ENCODE results near the gene ZKSCAN5. TPM values are rescaled to one million over a fixed set of nuclear protein-coding genes. Genes with fewer than 3 reads are reported as not detected.

Gene ZKSCAN5
- total and polyA plus RNA-seq, 2 of the 8 experiments (the other 6 are each of a cell fraction or from before 2014, with no cell fraction given), result 5.3 to 13.5 TPM

DNA sequence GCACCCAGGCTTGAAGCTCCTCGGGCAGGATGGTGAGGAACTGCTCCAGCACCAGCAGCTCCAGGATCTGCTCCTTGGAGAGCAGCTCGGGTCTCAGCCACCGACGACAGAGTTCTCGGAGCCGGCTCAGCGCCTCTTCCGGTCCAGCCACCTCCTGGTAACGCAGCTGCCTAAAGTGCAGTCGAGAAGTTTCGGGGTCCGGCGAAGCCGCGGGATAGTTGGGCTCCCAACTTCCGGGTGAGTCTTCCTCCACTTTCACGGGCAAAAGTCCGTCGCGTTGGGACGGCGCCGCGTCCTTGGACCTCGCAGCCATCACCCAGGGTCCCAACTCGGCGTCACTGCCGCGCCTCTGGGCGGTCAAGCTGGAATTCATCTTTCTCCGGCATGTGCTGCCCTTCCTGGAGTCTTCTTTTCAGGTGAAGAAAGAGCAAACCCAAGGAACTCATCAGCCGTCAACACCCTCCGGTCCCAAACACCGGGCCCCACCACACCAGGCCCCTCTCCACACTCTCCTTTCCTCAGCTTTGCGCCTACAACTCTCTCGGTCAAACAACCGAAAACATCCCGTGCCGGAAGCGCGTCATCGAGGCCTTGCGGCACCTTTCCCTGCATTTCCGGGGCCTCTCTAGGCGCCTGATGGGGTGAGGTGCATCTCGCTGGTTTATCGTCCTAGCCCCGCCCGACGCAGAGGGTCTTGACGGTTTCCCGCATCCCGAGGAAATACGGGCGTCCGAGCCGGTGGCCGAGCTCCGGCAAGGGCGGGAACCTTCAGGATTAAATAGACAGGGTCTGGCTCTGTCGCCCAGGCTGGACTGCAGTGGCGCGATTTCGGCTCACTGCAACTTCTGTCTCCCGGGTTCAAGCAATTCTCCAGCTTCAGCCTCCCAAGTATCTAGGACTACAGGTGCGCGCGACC lies 4.5 kb upstream of the ZKSCAN5 start, which contains the start of gene ZNF394:
ZNF394 (minus strand) TSS at position 561 of the 916 bp plus-strand sequence; CDS start at position 373, 188 bp downstream.
- Histone ChIP-seq H3K18ac (ENCODE audit: extremely low read depth, low read length) (no peak within 1 kb of the TSS; the same call in 1 of the 2 replicates), H4K8ac (ENCODE audit: extremely low read depth, insufficient read depth, low read length) (peak within 1 kb of the TSS; percentile 99; the same call in 1 of the 2 replicates), H2BK5ac (ENCODE audit: low read depth, low read length) (peak within 1 kb of the TSS; percentile 93), H3K36me3 (ENCODE audit: control insufficient read depth in 2 of 4, insufficient read depth in 4 of 4, low read length in 3 of 4) (peaks cover 0 to 15% (median 5%) of the 10 kb centered on the region in 4 experiments; a peak in 4 of 8 replicates), H2BK120ac (replicated peaks; ENCODE audit: low read depth, low read length) (no peak within 1 kb of the TSS), H4K20me1 (replicated peaks in 1 of 2; ENCODE audit: control insufficient read depth in 1 of 2, insufficient read depth in 2 of 2, low read length in 2 of 2) (peaks cover 5 to 12% of the 10 kb centered on the region in 2 experiments), H3K27me3 (replicated peaks in 1 of 4; ENCODE audit: control insufficient read depth in 3 of 4, extremely low read depth in 1 of 4, insufficient read depth in 3 of 4, low read length in 3 of 4) (no peaks in the 10 kb centered on the region), H2AFZ (ENCODE audit: low read length) (0 out of 2 replicates have a peak within 1 kb of the TSS, but pooled peaks have one; percentile 52), H3K4me1 (replicated peaks in 1 of 4; ENCODE audit: control insufficient read depth in 3 of 4, insufficient read depth in 4 of 4, low read length in 3 of 4) (peaks cover 0 to 4% (median 0%) of the 10 kb centered on the region in 4 experiments; a peak in 3 of 7 replicates), H3K79me2 (ENCODE audit: control insufficient read depth in 1 of 2, insufficient read depth in 2 of 2, low read length in 2 of 2) (peaks cover 9 to 33% of the 10 kb centered on the region in 2 experiments), H2BK12ac (ENCODE audit: low read depth, low read length) (peak within 1 kb of the TSS; percentile 60; the same call in 1 of the 2 replicates), H3K23me2 (ENCODE audit: low read depth, low read length) (peaks cover 7% of the 10 kb centered on the region; the same call in 1 of the 2 replicates), H3K79me1 (ENCODE audit: low read depth, low read length) (peaks cover 7% of the 10 kb centered on the region; the same call in 1 of the 2 replicates), H3K4ac (replicated peaks; ENCODE audit: insufficient read length, low read depth, low read length) (peak within 1 kb of the TSS; percentile 21), H3K56ac (replicated peaks; ENCODE audit: insufficient read length, low read depth, low read length) (peak within 1 kb of the TSS; percentile 63), H3K14ac (ENCODE audit: insufficient read length) (no peak within 1 kb of the TSS), H3K27ac (ENCODE audit: low read depth, low read length) (peak within 1 kb of the TSS; percentile 88), H4K5ac (ENCODE audit: insufficient read length, low read depth, low read length) (peak within 1 kb of the TSS; percentile 39), H3K9me3 (ENCODE audit: insufficient read depth in 2 of 2, low read depth in 1 of 2, low read length in 1 of 2) (no peaks in the 10 kb centered on the region), H3K9ac (replicated peaks in 1 of 4; ENCODE audit: extremely low read depth in 1 of 4, low read depth in 3 of 4, low read length in 3 of 4) (peak within 1 kb of the TSS; percentile 64 to 95 (median 90)), H3K4me2 (ENCODE audit: insufficient read depth in 1 of 2, low read depth in 2 of 2, low read length in 2 of 2) (peak within 1 kb of the TSS; percentile 63 to 93), H4K91ac (replicated peaks; ENCODE audit: insufficient read length, low read length) (no peak within 1 kb of the TSS), H3K4me3 (ENCODE audit: extremely low read depth in 1 of 4, insufficient read depth in 2 of 4, low read depth in 3 of 4, low read length in 4 of 4) (peak within 1 kb of the TSS; percentile 86 to 100 (median 93)), H3K23ac (ENCODE audit: insufficient read length) (no peak within 1 kb of the TSS), H2BK15ac (ENCODE audit: low read length) (no peak within 1 kb of the TSS), H2BK20ac (ENCODE audit: low read length) (no peak within 1 kb of the TSS), H2AK5ac (ENCODE audit: low read depth, low read length) (no peak within 1 kb of the TSS)
- no peak for FAIRE-seq
- DNase-seq (ENCODE audit: low read depth in 1 of 2, low spot score in 2 of 2), result peak; percentile 77 to 92
- ChIA-PET POLR2A (ENCODE audit: partially characterized antibody) (interaction anchor here (0.6 to 3.4 kb wide), 19 partner anchors 8 to 232 kb away, joined by 3 to 21 read pairs (median 3); partner anchors contain the start of genes BUD31, FAM200A, PDAP1 and ZNF655), CTCF (ENCODE audit: partially characterized antibody) (interaction anchor here (0.7 to 2.0 kb wide), 7 partner anchors 11 to 844 kb away, joined by 3 to 6 read pairs (median 3); no protein-coding TSS in a partner anchor)
- WGBS, 2 experiments (ENCODE audit: extremely low coverage in 1 of 2, insufficient coverage in 1 of 2, insufficient read length in 1 of 2, insufficient replicate concordance in 2 of 2, low coverage in 1 of 2, low lambda C conversion rate in 2 of 2, missing lambda C conversion rate in 1 of 2), result 4% methylated on average over 67 of the region's 68 CpGs; no CpG with 5 or more reads in 1 of the 2 experiments
- TF ChIP-seq KDM5A (IDR thresholded peaks at IDR 0.05; ENCODE audit: low read length) (peak; percentile 59), SIN3A (conservative IDR thresholded peaks at IDR 0.05 in 1 of 2, IDR thresholded peaks at IDR 0.05 in 1 of 2; ENCODE audit: low read depth in 1 of 2, low read length in 2 of 2) (peak in 1 of 2 experiments; percentile 83; a peak in 2 of 4 replicates), CBX5 (IDR thresholded peaks at IDR 0.05; ENCODE audit: low read depth, low read length) (no peak), EP300 (IDR thresholded peaks at IDR 0.05; ENCODE audit: borderline replicate concordance in 1 of 2, low read depth in 2 of 2, low read length in 2 of 2) (peak in 1 of 2 experiments; percentile 65; a peak in 1 of 3 replicates), SP2 (IDR thresholded peaks at IDR 0.05; ENCODE audit: low read length) (peak; percentile 95)
- TF ChIP-seq, protein P1, sequence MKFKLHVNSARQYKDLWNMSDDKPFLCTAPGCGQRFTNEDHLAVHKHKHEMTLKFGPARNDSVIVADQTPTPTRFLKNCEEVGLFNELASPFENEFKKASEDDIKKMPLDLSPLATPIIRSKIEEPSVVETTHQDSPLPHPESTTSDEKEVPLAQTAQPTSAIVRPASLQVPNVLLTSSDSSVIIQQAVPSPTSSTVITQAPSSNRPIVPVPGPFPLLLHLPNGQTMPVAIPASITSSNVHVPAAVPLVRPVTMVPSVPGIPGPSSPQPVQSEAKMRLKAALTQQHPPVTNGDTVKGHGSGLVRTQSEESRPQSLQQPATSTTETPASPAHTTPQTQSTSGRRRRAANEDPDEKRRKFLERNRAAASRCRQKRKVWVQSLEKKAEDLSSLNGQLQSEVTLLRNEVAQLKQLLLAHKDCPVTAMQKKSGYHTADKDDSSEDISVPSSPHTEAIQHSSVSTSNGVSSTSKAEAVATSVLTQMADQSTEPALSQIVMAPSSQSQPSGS (IDR thresholded peaks at IDR 0.05; ENCODE audit: low read length), result no peak
- TF ChIP-seq, protein P2, sequence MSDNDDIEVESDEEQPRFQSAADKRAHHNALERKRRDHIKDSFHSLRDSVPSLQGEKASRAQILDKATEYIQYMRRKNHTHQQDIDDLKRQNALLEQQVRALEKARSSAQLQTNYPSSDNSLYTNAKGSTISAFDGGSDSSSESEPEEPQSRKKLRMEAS (IDR thresholded peaks at IDR 0.05), result no peak; the same call in 1 of the 2 replicates
